Measurements from ENCODE around the gene AKIRIN2. TPM values are rescaled to one million over a fixed set of nuclear protein-coding genes. Genes with fewer than 3 reads are reported as not detected.

Gene AKIRIN2
- total and polyA plus RNA-seq, 4 donors, result 11.0 to 18.8 (median 14.4) TPM

DNA sequence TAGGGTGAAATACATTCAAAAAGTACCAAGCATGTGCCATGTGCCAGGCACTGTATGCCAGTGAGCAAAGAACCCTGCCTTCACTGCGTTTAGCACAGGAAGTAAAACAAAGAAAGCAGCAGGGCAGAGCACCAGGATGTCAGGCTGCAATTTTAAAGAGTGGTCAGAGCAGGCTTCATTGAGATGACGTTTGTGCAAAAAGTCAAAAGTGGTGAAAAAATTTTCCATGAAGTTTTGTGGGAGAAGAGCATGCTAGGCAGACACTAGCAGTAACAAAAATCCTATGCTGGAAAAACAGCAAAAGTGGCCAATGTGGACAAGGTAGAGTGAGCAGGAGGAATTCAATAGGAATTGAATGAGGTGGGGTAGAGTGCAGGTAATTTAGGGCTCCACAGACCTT lies 31.3 kb downstream of the AKIRIN2 start:
- 38% methylated on average over 2 of the region's 2 CpGs for WGBS
- Histone ChIP-seq H3K9me3 (ENCODE audit: control insufficient read depth in 4 of 4, low read length in 3 of 4) (no peaks in the 10 kb centered on the region), H3K36me3 (ENCODE audit: control insufficient read depth in 4 of 4, insufficient read depth in 3 of 4, low read depth in 1 of 4, low read length in 3 of 4) (peaks cover 0 to 6% (median 5%) of the 10 kb centered on the region in 4 donors), H3K4me1 (ENCODE audit: control insufficient read depth in 4 of 4, insufficient read depth in 4 of 4, low read length in 3 of 4) (peaks cover 17 to 42% (median 27%) of the 10 kb centered on the region in 4 donors), H3K27me3 (ENCODE audit: control insufficient read depth in 4 of 4, insufficient read depth in 4 of 4, low read length in 3 of 4) (no peaks in the 10 kb centered on the region), H3K4me3 (ENCODE audit: low read depth in 1 of 3, low read length in 3 of 3) (no peak overlapping the region), H3K9ac (ENCODE audit: low read depth in 1 of 2, low read length in 2 of 2) (no peak overlapping the region), H3K27ac (ENCODE audit: low read depth in 1 of 2, low read length in 2 of 2) (peak overlapping the region; percentile 93 to 97)
- no peak for TF ChIP-seq GABPA (IDR thresholded peaks at IDR 0.05 in 1 of 2, conservative IDR thresholded peaks at IDR 0.05 in 1 of 2)
- no peak for TF ChIP-seq MAX (IDR thresholded peaks at IDR 0.05)
- TF ChIP-seq NR2F2 (IDR thresholded peaks at IDR 0.05), result no peak
- no peak for TF ChIP-seq EGR1 (IDR thresholded peaks at IDR 0.05; ENCODE audit: low read depth in 2 of 2)
- no peak for TF ChIP-seq JUND (IDR thresholded peaks at IDR 0.05)
- no peak for TF ChIP-seq YY1 (IDR thresholded peaks at IDR 0.05)
- TF ChIP-seq FOXA2 (IDR thresholded peaks at IDR 0.05), result no peak
- TF ChIP-seq SP1 (IDR thresholded peaks at IDR 0.05), result no peak
- TF ChIP-seq, protein P1, sequence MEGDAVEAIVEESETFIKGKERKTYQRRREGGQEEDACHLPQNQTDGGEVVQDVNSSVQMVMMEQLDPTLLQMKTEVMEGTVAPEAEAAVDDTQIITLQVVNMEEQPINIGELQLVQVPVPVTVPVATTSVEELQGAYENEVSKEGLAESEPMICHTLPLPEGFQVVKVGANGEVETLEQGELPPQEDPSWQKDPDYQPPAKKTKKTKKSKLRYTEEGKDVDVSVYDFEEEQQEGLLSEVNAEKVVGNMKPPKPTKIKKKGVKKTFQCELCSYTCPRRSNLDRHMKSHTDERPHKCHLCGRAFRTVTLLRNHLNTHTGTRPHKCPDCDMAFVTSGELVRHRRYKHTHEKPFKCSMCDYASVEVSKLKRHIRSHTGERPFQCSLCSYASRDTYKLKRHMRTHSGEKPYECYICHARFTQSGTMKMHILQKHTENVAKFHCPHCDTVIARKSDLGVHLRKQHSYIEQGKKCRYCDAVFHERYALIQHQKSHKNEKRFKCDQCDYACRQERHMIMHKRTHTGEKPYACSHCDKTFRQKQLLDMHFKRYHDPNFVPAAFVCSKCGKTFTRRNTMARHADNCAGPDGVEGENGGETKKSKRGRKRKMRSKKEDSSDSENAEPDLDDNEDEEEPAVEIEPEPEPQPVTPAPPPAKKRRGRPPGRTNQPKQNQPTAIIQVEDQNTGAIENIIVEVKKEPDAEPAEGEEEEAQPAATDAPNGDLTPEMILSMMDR (IDR thresholded peaks at IDR 0.05; ENCODE audit: low read depth, low read length, missing input control), result no peak
- no peak for TF ChIP-seq TAF1 (conservative IDR thresholded peaks at IDR 0.05)
- no peak for TF ChIP-seq HNF4G (IDR thresholded peaks at IDR 0.05)
- no peak for TF ChIP-seq HNF4A (conservative IDR thresholded peaks at IDR 0.05)
- no peak for DNase-seq (ENCODE audit: low spot score)

DNA sequence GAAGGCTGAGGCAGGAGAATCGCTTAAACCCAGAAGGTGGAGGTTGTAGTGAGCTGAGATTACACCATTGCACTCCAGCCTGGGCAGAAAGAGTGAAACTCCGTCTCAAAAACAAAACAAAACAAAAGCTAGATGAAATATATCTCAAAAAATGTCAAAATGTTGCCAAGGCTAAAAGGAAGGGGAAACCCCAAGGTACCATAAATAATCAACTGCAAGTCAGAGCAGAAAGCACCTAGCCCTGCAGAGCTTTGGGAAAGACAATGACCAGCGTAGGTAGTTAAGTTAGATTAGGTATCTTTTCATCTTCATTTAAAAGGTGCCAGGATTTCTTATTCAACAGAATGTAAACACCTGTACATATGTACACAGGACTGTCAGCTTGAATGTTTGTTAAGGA lies 33.0 kb downstream of the AKIRIN2 start:
- H3K27me3 ChIP-seq (ENCODE audit: control insufficient read depth in 4 of 4, insufficient read depth in 4 of 4, low read length in 3 of 4), result no peaks in the 10 kb centered on the region
- no peak for DNase-seq (ENCODE audit: low spot score)
- no peak overlapping the region for H3K4me3 ChIP-seq (ENCODE audit: low read depth in 1 of 3, low read length in 3 of 3)
- H3K9ac ChIP-seq (ENCODE audit: low read depth in 1 of 2, low read length in 2 of 2), result no peak overlapping the region
- WGBS, result 72% methylated on average over 3 of the region's 3 CpGs
- H3K9me3 ChIP-seq (ENCODE audit: control insufficient read depth in 4 of 4, low read length in 3 of 4), result no peaks in the 10 kb centered on the region
- H3K4me1 ChIP-seq (ENCODE audit: control insufficient read depth in 4 of 4, insufficient read depth in 4 of 4, low read length in 3 of 4), result peaks cover 17 to 47% (median 30%) of the 10 kb centered on the region in 4 donors
- H3K27ac ChIP-seq (ENCODE audit: low read depth in 1 of 2, low read length in 2 of 2), result no peak overlapping the region
- H3K36me3 ChIP-seq (ENCODE audit: control insufficient read depth in 4 of 4, insufficient read depth in 3 of 4, low read depth in 1 of 4, low read length in 3 of 4), result no peaks in the 10 kb centered on the region
- TF ChIP-seq SP1 (IDR thresholded peaks at IDR 0.05), result no peak
- TF ChIP-seq MAX (IDR thresholded peaks at IDR 0.05), result no peak
- no peak for TF ChIP-seq HNF4G (IDR thresholded peaks at IDR 0.05)
- TF ChIP-seq ZBTB33 (IDR thresholded peaks at IDR 0.05), result no peak

DNA sequence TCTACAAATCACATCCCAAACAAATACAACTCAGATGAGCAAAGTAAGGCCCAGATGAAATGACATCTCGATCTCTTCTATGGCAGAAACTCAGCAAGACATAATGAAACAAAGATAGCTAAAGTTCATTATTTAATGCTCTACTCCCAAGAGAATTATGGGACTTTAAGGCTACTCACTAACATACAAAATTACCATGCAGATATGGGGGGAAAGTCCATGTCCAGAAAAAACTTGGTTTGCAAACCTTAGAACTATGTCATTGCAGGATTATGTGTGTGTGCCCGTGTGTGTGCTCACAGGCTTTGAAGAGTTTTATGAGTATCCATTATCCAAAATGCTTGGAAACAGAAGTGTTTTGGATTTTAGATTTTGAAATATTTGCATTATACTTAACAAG lies 34.0 kb downstream of the AKIRIN2 start:
- 42% methylated on average over 2 of the region's 2 CpGs for WGBS
- Histone ChIP-seq H3K4me3 (ENCODE audit: low read depth in 1 of 3, low read length in 3 of 3) (no peak overlapping the region), H3K9me3 (ENCODE audit: control insufficient read depth in 4 of 4, low read length in 3 of 4) (no peaks in the 10 kb centered on the region), H3K27me3 (ENCODE audit: control insufficient read depth in 4 of 4, insufficient read depth in 4 of 4, low read length in 3 of 4) (no peaks in the 10 kb centered on the region), H3K27ac (ENCODE audit: low read depth in 1 of 2, low read length in 2 of 2) (peak overlapping the region; percentile 69 to 72), H3K9ac (ENCODE audit: low read depth in 1 of 2, low read length in 2 of 2) (no peak overlapping the region), H3K4me1 (ENCODE audit: control insufficient read depth in 4 of 4, insufficient read depth in 4 of 4, low read length in 3 of 4) (peaks cover 11 to 42% (median 28%) of the 10 kb centered on the region in 4 donors), H3K36me3 (ENCODE audit: control insufficient read depth in 4 of 4, insufficient read depth in 3 of 4, low read depth in 1 of 4, low read length in 3 of 4) (no peaks in the 10 kb centered on the region)
- TF ChIP-seq HNF4A (conservative IDR thresholded peaks at IDR 0.05) (peak; percentile 44 to 49), RXRA (IDR thresholded peaks at IDR 0.05) (peak in 1 of 2 donors; percentile 12), YY1 (IDR thresholded peaks at IDR 0.05) (peak; percentile 24), SP1 (IDR thresholded peaks at IDR 0.05) (peak; percentile 35)
- TF ChIP-seq, protein P1 (IDR thresholded peaks at IDR 0.05; ENCODE audit: low read depth, low read length, missing input control), result no peak
- DNase-seq (ENCODE audit: low spot score), result no peak
